ENCODE measurements around the gene IQCH. TPM values are rescaled to one million over a fixed set of nuclear protein-coding genes. Genes with fewer than 3 reads are reported as not detected.

Gene IQCH
- total RNA-seq, 1 experiment from 2014 or later, result 2.1 TPM

GRCh38 chr15:67472957-67473356 lies 218.4 kb downstream of the IQCH start:
- TF ChIP-seq CTCF (conservative IDR thresholded peaks at IDR 0.05; ENCODE audit: low read depth, low read length), result no peak
- TF ChIP-seq EZH2phosphoT487 (IDR thresholded peaks at IDR 0.05; ENCODE audit: borderline replicate concordance, low read length), result no peak
- no peak for TF ChIP-seq EZH2 (IDR thresholded peaks at IDR 0.05; ENCODE audit: low read length, unreplicated experiment)
- intact Hi-C loops (cut with micrococcal nuclease), result no loop called here
- H3K4me1 ChIP-seq (ENCODE audit: insufficient read depth, low read length), result no peaks in the 10 kb centered on the region
- DNase-seq (no peak), ATAC-seq (no peak)
- no peak overlapping the region for H3K27ac ChIP-seq (ENCODE audit: low read length)
- no peak overlapping the region for H2AFZ ChIP-seq (ENCODE audit: low read length)
- H4K20me1 ChIP-seq (ENCODE audit: low read length), result no peaks in the 10 kb centered on the region
- H3K4me3 ChIP-seq (ENCODE audit: low read length), result no peak overlapping the region
- no peaks in the 10 kb centered on the region for H3K9me3 ChIP-seq (ENCODE audit: low read length)
- BruUV-seq (replicated peaks), result no TSS peak
- no peaks in the 10 kb centered on the region for H3K9me2 ChIP-seq (replicated peaks; ENCODE audit: low read length)
- no peaks in the 10 kb centered on the region for H3K27me3 ChIP-seq (ENCODE audit: low read length)
- no peak overlapping the region for H3K9ac ChIP-seq (ENCODE audit: low read length)
- no peaks in the 10 kb centered on the region for H3K36me3 ChIP-seq (ENCODE audit: low read depth, low read length)
- ChIA-PET POLR2A (ENCODE audit: unreplicated experiment) (no interaction called here), CTCF (no interaction called here)
- H3F3A ChIP-seq (ENCODE audit: low read length, unreplicated experiment), result no peaks in the 10 kb centered on the region
- no peak overlapping the region for H3K4me2 ChIP-seq (ENCODE audit: low read length)
- H3K79me2 ChIP-seq (ENCODE audit: low read length), result no peaks in the 10 kb centered on the region

GRCh38 chr15:67474405-67475110 lies 220.0 kb downstream of the IQCH start:
- CTCF ChIA-PET, result no interaction called here
- Histone ChIP-seq H2AFZ (ENCODE audit: low read length) (no peak overlapping the region), H3K4me1 (ENCODE audit: insufficient read depth, low read length) (no peaks in the 10 kb centered on the region), H3K36me3 (ENCODE audit: low read depth, low read length) (no peaks in the 10 kb centered on the region), H3K4me3 (ENCODE audit: low read length) (no peak overlapping the region), H3F3A (ENCODE audit: low read length, unreplicated experiment) (no peaks in the 10 kb centered on the region), H3K27ac (ENCODE audit: low read length) (no peak overlapping the region), H3K9me2 (replicated peaks; ENCODE audit: low read length) (no peaks in the 10 kb centered on the region), H4K20me1 (ENCODE audit: low read length) (no peaks in the 10 kb centered on the region), H3K4me2 (ENCODE audit: low read length) (no peak overlapping the region), H3K9me3 (ENCODE audit: low read length) (no peaks in the 10 kb centered on the region), H3K9ac (ENCODE audit: low read length) (no peak overlapping the region), H3K27me3 (ENCODE audit: low read length) (no peaks in the 10 kb centered on the region), H3K79me2 (ENCODE audit: low read length) (no peaks in the 10 kb centered on the region)
- no peak for ATAC-seq
- intact Hi-C loops (cut with micrococcal nuclease), result no loop called here
- TF ChIP-seq CTCF (conservative IDR thresholded peaks at IDR 0.05; ENCODE audit: low read depth, low read length) (no peak), EZH2 (IDR thresholded peaks at IDR 0.05; ENCODE audit: low read length, unreplicated experiment) (no peak), EZH2phosphoT487 (IDR thresholded peaks at IDR 0.05; ENCODE audit: borderline replicate concordance, low read length) (no peak)
- no peak for DNase-seq
- POLR2A ChIA-PET (ENCODE audit: unreplicated experiment), result no interaction called here
- BruUV-seq (replicated peaks), result no TSS peak

GRCh38 chr15:67479781-67480505 lies 225.4 kb downstream of the IQCH start:
- ATAC-seq (no peak), DNase-seq (no peak)
- H3K36me3 ChIP-seq (ENCODE audit: low read depth, low read length), result no peaks in the 10 kb centered on the region
- ChIA-PET POLR2A (ENCODE audit: unreplicated experiment) (interaction anchor here (0.7 kb wide), 1 partner anchor 132 kb away, joined by 3 read pairs; no protein-coding TSS in a partner anchor), CTCF (no interaction called here)
- intact Hi-C loops (cut with micrococcal nuclease), result no loop called here
- no peaks in the 10 kb centered on the region for H3K9me3 ChIP-seq (ENCODE audit: low read length)
- H3K9me2 ChIP-seq (replicated peaks; ENCODE audit: low read length), result no peaks in the 10 kb centered on the region
- H3K9ac ChIP-seq (ENCODE audit: low read length), result no peak overlapping the region
- no peak overlapping the region for H3K27ac ChIP-seq (ENCODE audit: low read length)
- no TSS peak for BruUV-seq (replicated peaks)
- TF ChIP-seq CTCF (conservative IDR thresholded peaks at IDR 0.05; ENCODE audit: low read depth, low read length), result no peak
- no peak for TF ChIP-seq EZH2 (IDR thresholded peaks at IDR 0.05; ENCODE audit: low read length, unreplicated experiment)
- no peak for TF ChIP-seq EZH2phosphoT487 (IDR thresholded peaks at IDR 0.05; ENCODE audit: borderline replicate concordance, low read length)
- H3K27me3 ChIP-seq (ENCODE audit: low read length), result no peaks in the 10 kb centered on the region
- H2AFZ ChIP-seq (ENCODE audit: low read length), result no peak overlapping the region
- no peak overlapping the region for H3K4me2 ChIP-seq (ENCODE audit: low read length)
- no peak overlapping the region for H3K4me3 ChIP-seq (ENCODE audit: low read length)
- no peaks in the 10 kb centered on the region for H3K79me2 ChIP-seq (ENCODE audit: low read length)
- H3K4me1 ChIP-seq (ENCODE audit: insufficient read depth, low read length), result no peaks in the 10 kb centered on the region
- no peaks in the 10 kb centered on the region for H3F3A ChIP-seq (ENCODE audit: low read length, unreplicated experiment)
- H4K20me1 ChIP-seq (ENCODE audit: low read length), result no peaks in the 10 kb centered on the region

Measured in PC-3 (cell line).